Transverse colon (tissue), 4 donors: ENCODE data around the gene DPH6. TPM values are rescaled to one million over a fixed set of nuclear protein-coding genes. Genes with fewer than 3 reads are reported as not detected.
"Not testable (repeated sequence)": the region's sequence is repeated elsewhere in the genome, so short reads cannot be mapped to it uniquely, and the experiment has no call there.

ENCODE experiments used
- DNase-seq: peaks from one replicate; pipeline ENCODE4 v3.0.0-alpha.2; 2019
- H3K27ac ChIP-seq, 4 donors: fragments of 200-600 bp; sonication (generic); 2 replicates each; pipeline ENCODE4 v1.5.1; 2016 to 2018; ENCODE audit warnings: inconsistent platforms in 4 of 4
- H3K27me3 ChIP-seq: fragments of 200-600 bp; sonication (generic); 2 replicates; pipeline ENCODE4 v1.5.1; 2017; ENCODE audit warnings: inconsistent platforms
- H3K36me3 ChIP-seq, 4 donors: fragments of 200-600 bp; sonication (generic); 2 replicates each; pipeline ENCODE4 v1.5.1; 2017 to 2019; ENCODE audit warnings: inconsistent platforms in 4 of 4
- H3K4me1 ChIP-seq, 4 donors: fragments of 200-600 bp; sonication (generic); 2 replicates each; pipeline ENCODE4 v1.5.1; 2017 to 2020; ENCODE audit warnings: inconsistent platforms in 4 of 4
- H3K4me3 ChIP-seq, 4 donors: fragments of 200-600 bp; sonication (generic); 1 replicate in 1 of 4; 2 replicates in 3 of 4; pipeline versions ENCODE4 v1.5.1 to v1.6.1; 2017 to 2019; ENCODE audit warnings: inconsistent platforms in 4 of 4
- H3K9me3 ChIP-seq, 2 donors: fragments of 200-600 bp; sonication (generic); 2 replicates each; pipeline ENCODE4 v1.5.1; 2017 to 2019; ENCODE audit warnings: inconsistent platforms in 2 of 2
- CTCF ChIP-seq, 5 experiments: fragments of 200-600 bp in 3 of 5; fragments of 450-650 bp in 2 of 5; sonication (generic) in 3 of 5; IDR thresholded peaks; 1 replicate in 2 of 5; 2 replicates in 3 of 5; pipeline ENCODE4 v1.5.1; 2016 to 2017; ENCODE audit warnings: antibody characterized with exemption in 5 of 5, inconsistent platforms in 3 of 5, mild to moderate bottlenecking in 2 of 5, moderate library complexity in 1 of 5
- EP300 ChIP-seq: sonication (generic); formaldehyde crosslinking; IDR thresholded peaks from one replicate; pipeline ENCODE4 v1.6.1; 2017; ENCODE audit warnings: antibody characterized with exemption, low read depth
- POLR2A ChIP-seq: fragments of 450-650 bp; IDR thresholded peaks from one replicate; pipeline ENCODE4 v1.6.1; 2016; ENCODE audit warnings: antibody characterized with exemption, mild to moderate bottlenecking, moderate library complexity
- POLR2AphosphoS5 ChIP-seq, 3 donors: sonication (generic); formaldehyde crosslinking; IDR thresholded peaks; one replicate each; pipeline ENCODE4 v1.6.1; 2016; ENCODE audit warnings: antibody characterized with exemption in 3 of 3
- WGBS, 2 donors: methylation state at CpG; one replicate each; pipeline ENCODE4 v1.1.5; 2018; ENCODE audit warnings: low coverage in 1 of 2; 5-methylcytosine and 5-hydroxymethylcytosine counted together
- in situ Hi-C, 4 donors: fragments of 200-750 bp; cut with MboI; loops; one replicate each; pipeline versions ENCODE4 v1.15.0 to v1.15.1; 2017; ENCODE audit warnings: low sequenced_read_pairs in 3 of 4, low pct_ligation_motif_present in 1 of 4, low pct_unique_long_range_greater_than_20kb in 1 of 4
- intact Hi-C: fragments of 100-400 bp; cut with DNase I; formaldehyde crosslinking; loops from one replicate; pipeline ENCODE4 v1.15.1; 2023; ENCODE audit warnings: low total_unique reads
- total RNA-seq, 4 donors: library from RNA; depleted of rRNA; stranded (reverse); fragments of >200 nt; gene quantifications; one replicate each; pipeline ENCODE4 v1.1.0, GENCODE V29; 2016

Gene DPH6
- total RNA-seq, 4 donors from 2014 or later = 20.6 to 76.7 (median 39.9) TPM

- TF ChIP-seq POLR2AphosphoS5 (IDR thresholded peaks at IDR 0.05) (no peak), POLR2A (no peak), EP300 (no peak), CTCF (IDR thresholded peaks at IDR 0.05) (no peak)
- Histone ChIP-seq H3K27me3 (no peaks in the 10 kb centered on the region), H3K4me1 (no peaks in the 10 kb centered on the region), H3K4me3 (no peak overlapping the region), H3K36me3 (no peaks in the 10 kb centered on the region), H3K9me3 (no peaks in the 10 kb centered on the region), H3K27ac (no peak overlapping the region)
- 94 to 100% methylated on average over 3 of the region's 3 CpGs for WGBS, 2 donors
- intact Hi-C loops = no loop called here
- in situ Hi-C loops = no loop called here
- no peak for DNase-seq
Observed at GRCh38 chr15:35399901-35400300, 146.1 kb downstream of the DPH6 start.

DNA sequence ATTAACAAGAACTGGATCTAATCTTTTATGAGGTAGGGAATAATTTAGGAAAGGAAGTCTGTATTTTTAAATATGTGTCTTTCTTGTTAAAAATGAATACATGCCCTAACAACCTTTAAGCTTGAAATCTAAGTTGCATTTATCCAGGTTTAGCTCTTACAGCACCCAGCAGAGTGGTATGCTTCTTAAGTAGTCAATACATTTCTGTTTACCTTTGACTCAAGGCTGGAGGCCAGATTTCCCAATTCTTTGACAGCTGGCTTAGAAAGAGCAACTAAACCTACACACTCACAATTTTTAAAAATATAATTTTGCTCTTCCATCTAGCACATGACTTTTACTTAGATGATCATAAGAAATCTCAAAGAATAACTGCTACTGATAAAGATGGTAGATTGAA lies 148.9 kb downstream of the DPH6 start:
- H3K9me3 ChIP-seq = no peaks in the 10 kb centered on the region
- H3K27me3 ChIP-seq = no peaks in the 10 kb centered on the region
- in situ Hi-C loops (no loop called here), intact Hi-C loops (no loop called here)
- H3K36me3 ChIP-seq = no peaks in the 10 kb centered on the region
- DNase-seq = no peak
- peaks cover 0 to 15% (median 0%) of the 10 kb centered on the region in 4 donors for H3K4me1 ChIP-seq
- no peak overlapping the region for H3K27ac ChIP-seq
- TF ChIP-seq CTCF (IDR thresholded peaks at IDR 0.05) (no peak), EP300 (no peak), POLR2AphosphoS5 (IDR thresholded peaks at IDR 0.05) (no peak), POLR2A (no peak)
- no peak overlapping the region for H3K4me3 ChIP-seq

DNA sequence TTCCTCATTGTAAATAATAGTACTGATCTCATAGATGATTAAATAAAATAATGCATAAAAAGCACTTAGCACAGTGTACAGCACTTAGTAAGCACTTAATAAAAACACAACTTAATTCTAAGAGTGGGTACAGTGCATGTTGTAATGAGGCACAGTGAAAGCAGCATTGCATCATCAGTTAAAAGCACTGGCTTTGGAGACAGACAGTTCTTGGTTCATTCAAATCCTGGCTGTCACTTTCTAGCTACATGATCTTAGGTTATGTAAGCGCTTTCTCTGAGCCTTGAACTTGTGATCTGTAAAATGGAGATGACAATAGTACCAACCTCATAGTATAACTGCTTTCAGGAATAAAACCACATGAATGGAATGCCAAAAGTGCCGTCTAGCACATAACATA lies 151.5 kb downstream of the DPH6 start:
- Histone ChIP-seq H3K9me3 (no peaks in the 10 kb centered on the region), H3K27me3 (no peaks in the 10 kb centered on the region), H3K36me3 (no peaks in the 10 kb centered on the region), H3K27ac (no peak overlapping the region), H3K4me1 (peaks cover 0 to 15% (median 0%) of the 10 kb centered on the region in 4 donors), H3K4me3 (no peak overlapping the region)
- TF ChIP-seq POLR2AphosphoS5 (IDR thresholded peaks at IDR 0.05) (no peak), POLR2A (no peak), CTCF (IDR thresholded peaks at IDR 0.05) (no peak), EP300 (no peak)
- intact Hi-C loops = no loop called here
- WGBS, 2 donors = 91 to 100% methylated on average over 2 of the region's 2 CpGs
- in situ Hi-C loops = no loop called here
- no peak for DNase-seq

DNA sequence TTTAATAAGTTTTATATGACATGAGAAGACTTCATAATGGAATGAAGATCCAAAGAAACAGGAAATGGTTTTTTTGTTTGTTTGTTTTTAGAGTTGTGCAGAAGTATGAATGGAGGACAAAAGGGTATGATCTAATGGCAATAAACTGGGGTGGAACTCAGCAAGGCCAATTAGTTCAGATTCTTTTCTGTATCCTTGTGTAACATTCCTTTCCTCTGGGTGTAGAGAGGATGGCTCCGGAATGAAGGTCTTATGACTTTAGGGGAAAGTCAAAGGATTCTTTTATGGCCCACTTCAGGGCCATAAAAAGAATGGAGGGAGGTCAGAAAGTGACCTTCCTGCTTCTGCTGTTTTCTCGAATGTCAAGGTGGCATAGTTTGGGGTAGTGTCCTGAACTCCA lies 152.6 kb downstream of the DPH6 start:
- TF ChIP-seq CTCF (IDR thresholded peaks at IDR 0.05) (no peak), EP300 (no peak), POLR2A (no peak), POLR2AphosphoS5 (IDR thresholded peaks at IDR 0.05) (no peak)
- Histone ChIP-seq H3K36me3 (no peaks in the 10 kb centered on the region), H3K9me3 (no peaks in the 10 kb centered on the region), H3K27ac (peak overlapping the region in 2 of 4 donors; percentile 41 to 44), H3K4me3 (no peak overlapping the region), H3K27me3 (no peaks in the 10 kb centered on the region), H3K4me1 (peaks cover 0 to 15% (median 0%) of the 10 kb centered on the region in 4 donors)
- intact Hi-C loops (no loop called here), in situ Hi-C loops (no loop called here)
- WGBS, 2 donors = 33 to 36% methylated on average over 2 of the region's 2 CpGs
- DNase-seq = no peak

DNA sequence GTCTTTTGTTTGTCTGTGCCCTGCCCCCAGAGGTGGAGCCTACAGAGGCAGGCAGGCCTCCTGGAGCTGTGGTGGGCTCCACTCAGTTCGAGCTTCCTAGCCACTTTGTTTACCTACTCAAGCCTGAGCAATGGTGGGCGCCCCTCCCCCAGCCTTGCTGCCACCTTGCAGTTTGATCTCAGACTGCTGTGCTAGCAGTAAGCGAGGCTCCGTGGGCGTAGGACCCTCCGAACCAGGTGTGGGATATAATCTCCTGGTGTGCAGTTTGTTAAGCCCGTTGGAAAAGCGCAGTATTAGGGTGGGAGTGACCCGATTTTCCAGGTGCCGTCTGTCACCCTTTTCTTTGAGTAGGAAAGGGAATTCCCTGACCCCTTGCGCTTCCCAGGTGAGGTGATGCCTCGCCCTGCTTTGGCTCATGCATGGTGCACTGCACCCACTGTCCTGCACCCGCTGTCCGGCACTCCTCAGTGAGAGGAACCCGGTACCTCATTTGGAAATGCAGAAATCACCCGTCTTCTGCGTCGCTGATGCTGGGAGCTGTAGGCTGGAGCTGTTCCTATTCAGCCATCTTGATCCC lies 154.5 kb downstream of the DPH6 start:
- H3K4me1 ChIP-seq = peaks cover 0 to 15% (median 0%) of the 10 kb centered on the region in 4 donors
- in situ Hi-C loops, DNase-seq, intact Hi-C loops, H3K27me3 ChIP-seq, H3K27ac ChIP-seq, H3K9me3 ChIP-seq, H3K36me3 ChIP-seq, H3K4me3 ChIP-seq: not testable (repeated sequence)
- WGBS, 2 donors = 96% methylated on average over 18 of the region's 18 CpGs; no CpG with 5 or more reads in 1 of the 2 donors
